ENCODE results near the gene PTAFR.

Gene PTAFR

DNA sequence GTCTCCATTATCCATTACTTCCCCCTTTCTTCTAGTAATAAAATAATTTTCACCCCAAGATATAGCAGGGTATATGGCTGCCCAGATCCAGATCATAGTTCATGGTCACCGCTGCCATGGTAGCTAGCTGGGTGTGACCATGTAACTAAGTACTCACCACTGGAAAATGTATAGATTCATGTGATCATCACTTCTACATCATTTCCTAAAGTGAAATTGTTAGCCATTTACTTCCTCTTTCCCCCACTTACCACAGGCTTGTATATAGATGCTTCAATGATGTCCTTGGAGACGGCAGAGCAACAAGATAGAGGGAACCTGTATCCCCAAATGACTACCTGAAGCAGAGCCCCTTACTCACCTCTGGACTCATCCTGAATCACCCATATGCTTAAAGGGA lies 65.3 kb downstream of the PTAFR start:
- TF ChIP-seq, protein P1, sequence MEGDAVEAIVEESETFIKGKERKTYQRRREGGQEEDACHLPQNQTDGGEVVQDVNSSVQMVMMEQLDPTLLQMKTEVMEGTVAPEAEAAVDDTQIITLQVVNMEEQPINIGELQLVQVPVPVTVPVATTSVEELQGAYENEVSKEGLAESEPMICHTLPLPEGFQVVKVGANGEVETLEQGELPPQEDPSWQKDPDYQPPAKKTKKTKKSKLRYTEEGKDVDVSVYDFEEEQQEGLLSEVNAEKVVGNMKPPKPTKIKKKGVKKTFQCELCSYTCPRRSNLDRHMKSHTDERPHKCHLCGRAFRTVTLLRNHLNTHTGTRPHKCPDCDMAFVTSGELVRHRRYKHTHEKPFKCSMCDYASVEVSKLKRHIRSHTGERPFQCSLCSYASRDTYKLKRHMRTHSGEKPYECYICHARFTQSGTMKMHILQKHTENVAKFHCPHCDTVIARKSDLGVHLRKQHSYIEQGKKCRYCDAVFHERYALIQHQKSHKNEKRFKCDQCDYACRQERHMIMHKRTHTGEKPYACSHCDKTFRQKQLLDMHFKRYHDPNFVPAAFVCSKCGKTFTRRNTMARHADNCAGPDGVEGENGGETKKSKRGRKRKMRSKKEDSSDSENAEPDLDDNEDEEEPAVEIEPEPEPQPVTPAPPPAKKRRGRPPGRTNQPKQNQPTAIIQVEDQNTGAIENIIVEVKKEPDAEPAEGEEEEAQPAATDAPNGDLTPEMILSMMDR (IDR thresholded peaks at IDR 0.05; ENCODE audit: control extremely low read depth, extremely low read depth, low read depth, missing control alignments): no peak
- no peak for DNase-seq (ENCODE audit: extremely low spot score)
- POLR2A ChIA-PET: no interaction called here
- CTCF ChIA-PET: interaction anchor here (1.3 to 3.9 kb wide), 9 partner anchors 9 to 98 kb away, joined by 3 to 32 read pairs (median 8); partner anchors contain the start of gene EYA3

DNA sequence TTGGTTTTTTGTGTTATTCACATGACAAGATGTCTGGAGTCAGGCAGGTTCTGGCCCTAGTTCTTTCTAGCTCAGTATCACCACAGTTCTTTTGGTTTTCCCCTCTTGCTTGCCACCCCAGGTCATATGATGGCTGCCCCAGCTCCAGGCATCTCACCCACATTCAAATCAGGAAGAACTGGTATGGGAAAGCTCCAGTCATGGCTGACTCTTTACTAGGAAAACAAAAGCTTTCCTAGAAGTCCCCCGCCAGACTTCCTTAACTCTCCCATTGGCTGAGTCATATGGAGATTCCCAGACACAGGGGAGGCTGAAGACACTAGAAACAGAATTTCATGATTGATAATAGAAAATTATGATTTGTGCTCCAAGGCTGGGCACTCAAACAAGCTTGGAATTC lies 65.9 kb downstream of the PTAFR start:
- POLR2A ChIA-PET: no interaction called here
- DNase-seq (ENCODE audit: extremely low spot score): no peak
- CTCF ChIA-PET: interaction anchor here (1.0 to 3.9 kb wide), 7 partner anchors 9 to 98 kb away, joined by 3 to 32 read pairs (median 5); no protein-coding TSS in a partner anchor
- TF ChIP-seq, protein P1 (IDR thresholded peaks at IDR 0.05; ENCODE audit: control extremely low read depth, extremely low read depth, low read depth, missing control alignments): no peak

DNA sequence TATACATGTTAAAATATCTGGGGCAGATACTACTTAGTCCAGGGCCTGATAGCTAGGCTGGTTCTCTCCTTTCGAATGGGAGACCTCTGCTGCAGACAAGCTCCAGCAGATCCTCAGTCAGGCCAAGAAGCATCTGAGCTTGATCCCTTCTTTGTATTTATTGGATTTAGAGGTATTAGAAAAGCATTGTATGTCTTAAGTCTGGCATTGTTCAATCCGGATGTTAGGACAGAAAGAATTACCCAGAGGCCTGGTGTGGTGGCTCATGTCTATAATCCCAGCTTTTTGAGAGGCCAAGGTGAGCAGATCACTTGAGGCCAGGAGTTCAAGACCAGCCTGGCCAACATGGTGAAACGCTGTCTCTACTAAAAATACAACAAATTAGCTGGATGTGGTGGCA lies 66.9 kb downstream of the PTAFR start:
- TF ChIP-seq, protein P1 (IDR thresholded peaks at IDR 0.05; ENCODE audit: control extremely low read depth, extremely low read depth, low read depth, missing control alignments): no peak
- ChIA-PET POLR2A (interaction anchor here (0.6 kb wide), 1 partner anchor 76 kb away, joined by 3 read pairs; no protein-coding TSS in a partner anchor), CTCF (interaction anchor here (1.0 to 3.9 kb wide), 5 partner anchors 8 to 99 kb away, joined by 3 to 32 read pairs (median 6); no protein-coding TSS in a partner anchor)
- DNase-seq (ENCODE audit: extremely low spot score): no peak

DNA sequence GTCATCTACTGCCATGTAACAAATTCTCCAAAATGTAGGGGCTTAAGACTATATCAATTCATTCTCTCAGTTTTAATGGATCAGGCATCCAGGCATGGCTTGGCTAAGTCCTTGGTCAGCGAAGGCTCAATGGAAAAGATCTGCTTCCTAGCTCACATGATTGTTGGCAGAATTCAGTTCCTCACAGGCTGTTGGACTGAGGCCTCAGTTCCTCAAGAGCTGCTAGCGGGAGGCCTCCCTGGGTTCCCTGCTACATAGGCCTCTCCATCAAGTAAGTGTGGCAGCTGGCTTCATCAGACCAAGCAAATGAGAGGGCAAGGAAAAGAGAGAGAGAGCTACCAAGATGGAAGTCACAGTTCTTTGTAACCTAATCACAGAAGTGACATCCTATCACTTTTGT lies 68.5 kb downstream of the PTAFR start:
- TF ChIP-seq, protein P1 (IDR thresholded peaks at IDR 0.05; ENCODE audit: control extremely low read depth, extremely low read depth, low read depth, missing control alignments): no peak
- DNase-seq (ENCODE audit: extremely low spot score): no peak
- CTCF ChIA-PET: interaction anchor here (0.8 to 3.9 kb wide), 4 partner anchors 8 to 101 kb away, joined by 4 to 32 read pairs (median 6); no protein-coding TSS in a partner anchor
- POLR2A ChIA-PET: no interaction called here

DNA sequence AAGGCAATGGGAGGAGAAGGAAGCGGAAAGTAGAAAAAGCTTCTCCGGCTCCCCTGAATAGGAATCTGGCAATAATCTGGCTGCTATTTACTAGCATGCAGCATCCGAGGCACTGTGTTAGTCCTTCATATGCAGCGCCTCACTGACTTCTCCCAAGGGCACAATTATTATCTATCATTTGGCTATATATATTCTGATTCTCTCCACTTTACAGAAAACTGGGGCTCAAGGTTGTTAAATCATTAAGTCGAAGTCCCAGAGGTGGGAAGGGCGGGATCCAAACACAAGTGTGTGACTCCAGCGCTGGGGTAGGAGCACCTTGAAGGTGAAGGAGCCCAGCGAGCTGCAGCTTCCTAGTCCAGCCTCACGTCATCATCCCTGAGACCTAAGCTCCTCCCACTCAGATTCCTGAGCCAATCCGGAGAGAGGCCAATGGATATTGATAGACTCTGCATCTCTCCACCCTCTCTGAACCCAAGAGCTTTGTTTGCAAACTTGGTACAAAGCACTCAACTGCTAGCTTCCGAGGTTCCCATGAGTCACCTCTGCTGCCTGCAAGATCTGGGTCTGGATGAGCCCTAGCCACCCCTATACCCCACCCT lies 71.5 kb downstream of the PTAFR start:
- ChIA-PET POLR2A (no interaction called here), CTCF (interaction anchor here (0.7 to 5.3 kb wide), 3 partner anchors 13 to 138 kb away, joined by 3 to 34 read pairs (median 6); no protein-coding TSS in a partner anchor)
- DNase-seq (ENCODE audit: extremely low spot score): no peak

DNA sequence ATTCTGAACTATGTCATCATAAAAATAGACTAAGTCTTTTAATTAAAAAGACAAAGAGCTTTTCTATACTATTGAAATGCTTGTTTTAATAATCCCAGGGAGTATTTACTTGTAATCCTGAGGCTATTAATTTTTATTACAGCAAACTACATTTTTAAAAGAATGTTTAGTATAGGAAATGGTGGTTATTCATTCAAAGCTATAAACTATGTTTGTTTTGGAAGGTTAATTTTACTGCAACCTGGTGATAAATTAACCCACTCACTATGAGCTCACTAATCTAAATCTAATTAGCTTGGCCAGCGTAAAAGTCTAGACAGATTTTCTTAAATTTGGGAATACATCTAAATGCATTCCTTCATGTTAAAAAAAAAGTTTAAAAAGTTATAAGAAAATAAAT lies 74.3 kb downstream of the PTAFR start:
- TF ChIP-seq, protein P1 (IDR thresholded peaks at IDR 0.05; ENCODE audit: control extremely low read depth, extremely low read depth, low read depth, missing control alignments): no peak
- ChIA-PET CTCF (interaction anchor here (1.5 to 5.5 kb wide), 4 partner anchors 8 to 24 kb away, joined by 3 to 34 read pairs (median 10); no protein-coding TSS in a partner anchor), POLR2A (no interaction called here)
- no peak for DNase-seq (ENCODE audit: extremely low spot score)

More for the DNA sequence above, 71.5 kb downstream of the PTAFR start:
- TF ChIP-seq, protein P1 (IDR thresholded peaks at IDR 0.05; ENCODE audit: control extremely low read depth, extremely low read depth, low read depth, missing control alignments): no peak
